Measurements from ENCODE around the gene SYNGR1.
"Not testable (repeated sequence)": the region's sequence is repeated elsewhere in the genome, so short reads cannot be mapped to it uniquely, and the experiment has no call there.

Gene SYNGR1

DNA sequence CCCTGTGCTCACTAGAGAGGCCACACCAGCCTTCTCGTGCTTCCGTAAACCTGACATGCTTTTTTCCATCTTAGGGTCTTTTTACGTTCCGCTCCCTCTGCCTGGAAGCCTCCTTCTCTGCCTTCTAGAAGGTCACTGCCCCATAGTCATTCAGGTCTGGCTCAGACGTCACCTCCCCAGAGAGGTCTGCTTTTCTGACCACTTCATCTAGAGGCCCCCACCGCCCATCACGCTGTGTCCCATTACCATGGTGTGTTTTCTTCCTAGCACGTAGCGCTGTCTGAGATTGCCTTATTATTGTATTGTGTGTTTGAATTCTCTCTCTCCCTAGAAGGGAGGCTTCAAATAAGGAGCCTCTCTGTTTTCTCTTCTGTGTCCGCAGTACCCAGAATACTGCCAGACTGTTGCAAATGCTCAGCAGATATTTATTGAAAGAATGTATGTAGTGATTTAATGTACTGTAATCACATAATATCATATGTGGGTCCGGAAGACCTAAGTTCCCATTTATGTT, 59.8 kb downstream of the SYNGR1 start:
- DNase-seq (ENCODE audit: low spot score) = no peak

DNA sequence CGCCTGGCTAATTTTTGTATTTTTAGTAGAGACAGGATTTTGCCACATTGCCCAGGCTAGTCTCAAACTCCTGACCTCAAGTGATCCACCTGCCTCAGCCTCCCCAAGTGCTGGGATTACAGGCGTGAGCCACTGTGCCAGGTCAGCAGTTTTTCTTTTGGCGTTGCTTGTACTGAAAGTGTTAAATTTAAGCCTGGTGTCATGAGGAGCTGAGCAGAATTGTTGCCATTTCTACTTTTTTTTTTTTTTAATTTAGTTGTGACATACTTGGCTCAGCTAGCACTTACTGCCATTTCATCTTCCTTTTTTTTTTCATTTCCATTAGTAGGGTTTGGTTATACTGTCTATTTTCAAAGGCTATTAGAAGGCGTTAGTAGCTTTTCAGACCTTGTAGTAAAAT, 60.5 kb downstream of the SYNGR1 start:
- no peak for DNase-seq (ENCODE audit: low spot score)

DNA sequence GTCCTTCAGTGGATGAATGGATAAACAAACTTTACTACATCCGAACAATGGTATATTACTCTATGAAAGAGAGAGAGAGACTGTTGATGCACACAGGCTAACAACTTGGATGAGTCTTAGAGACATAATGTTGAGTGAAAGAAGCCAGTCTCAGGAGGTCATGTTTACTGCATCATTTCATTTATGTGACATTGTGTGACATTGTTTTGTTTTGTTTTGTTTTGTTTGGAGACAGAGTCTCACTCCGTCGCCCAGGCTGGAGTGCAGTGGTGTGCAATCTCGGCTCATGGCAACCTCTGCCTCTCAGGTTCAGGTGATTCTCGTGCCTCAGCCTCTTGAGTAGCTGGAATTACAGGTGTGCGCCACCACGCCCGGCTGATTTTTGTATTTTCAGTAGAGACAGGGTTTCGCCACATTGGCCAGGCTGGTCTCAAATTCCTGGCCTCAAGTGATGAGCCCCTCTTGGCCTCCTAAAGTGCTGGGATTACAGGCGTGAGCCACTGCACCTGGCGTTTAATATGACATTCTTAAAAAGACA, 62.1 kb downstream of the SYNGR1 start:
- not testable (repeated sequence) for DNase-seq (ENCODE audit: low spot score)

DNA sequence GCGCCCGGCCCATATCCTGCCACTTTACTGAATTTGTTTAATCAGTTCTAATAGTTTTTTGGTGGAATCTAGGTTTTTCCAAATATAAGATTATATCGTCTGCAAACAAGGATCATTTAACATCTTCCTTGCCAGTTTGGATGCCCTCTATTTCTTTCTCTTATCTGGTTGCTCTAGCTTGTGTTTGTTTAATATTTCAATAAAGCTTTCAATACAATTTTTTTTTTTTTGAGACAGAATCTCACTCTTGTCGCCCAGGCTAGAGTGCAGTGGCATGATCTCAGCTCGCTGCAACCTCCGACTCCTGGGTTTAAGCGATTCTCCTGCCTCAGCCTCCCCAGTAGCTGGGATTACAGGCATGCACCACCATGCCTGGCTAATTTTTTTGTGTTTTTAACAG, 63.4 kb downstream of the SYNGR1 start:
- DNase-seq (ENCODE audit: low spot score) = not testable (repeated sequence)

DNA sequence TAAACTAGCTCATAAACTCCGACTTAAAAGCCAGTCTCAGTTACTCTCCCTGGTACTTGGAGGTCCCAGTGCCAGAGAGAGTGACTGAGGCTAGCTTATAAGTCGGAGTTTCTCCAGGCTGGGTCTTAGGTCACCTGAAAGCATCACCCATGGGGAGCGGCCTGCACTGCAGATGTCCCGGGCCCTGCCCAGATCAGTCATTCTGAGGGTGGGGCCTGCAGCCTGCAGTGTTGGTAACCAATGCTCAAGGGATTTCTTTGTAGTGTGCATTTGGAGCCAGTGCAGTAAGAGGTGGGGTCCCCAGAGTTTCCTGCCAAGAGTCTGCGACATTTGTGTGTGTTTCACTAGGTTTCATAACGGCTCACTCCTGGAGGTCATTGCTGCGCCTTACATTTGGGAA, 64.6 kb downstream of the SYNGR1 start:
- no peak for DNase-seq (ENCODE audit: low spot score)

DNA sequence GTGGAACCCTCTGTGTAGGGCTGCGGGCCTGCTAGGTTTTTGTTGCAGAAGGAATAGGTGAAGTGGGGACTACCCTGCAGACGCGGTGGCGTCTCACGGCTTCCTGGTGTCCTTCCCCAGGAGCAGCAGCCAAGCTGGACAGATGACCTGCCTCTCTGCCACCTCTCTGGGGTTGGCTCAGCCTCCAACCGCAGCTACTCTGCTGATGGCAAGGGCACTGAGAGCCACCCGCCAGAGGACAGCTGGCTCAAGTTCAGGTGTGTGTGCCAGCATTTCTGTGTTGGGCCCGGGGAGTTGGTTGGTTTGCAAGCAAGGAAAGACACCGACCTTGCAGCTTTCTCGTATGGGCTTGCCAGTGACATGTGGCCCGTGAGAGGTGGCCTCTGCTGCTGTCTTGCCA, 65.1 kb downstream of the SYNGR1 start:
- DNase-seq (ENCODE audit: low spot score) = no peak

DNA sequence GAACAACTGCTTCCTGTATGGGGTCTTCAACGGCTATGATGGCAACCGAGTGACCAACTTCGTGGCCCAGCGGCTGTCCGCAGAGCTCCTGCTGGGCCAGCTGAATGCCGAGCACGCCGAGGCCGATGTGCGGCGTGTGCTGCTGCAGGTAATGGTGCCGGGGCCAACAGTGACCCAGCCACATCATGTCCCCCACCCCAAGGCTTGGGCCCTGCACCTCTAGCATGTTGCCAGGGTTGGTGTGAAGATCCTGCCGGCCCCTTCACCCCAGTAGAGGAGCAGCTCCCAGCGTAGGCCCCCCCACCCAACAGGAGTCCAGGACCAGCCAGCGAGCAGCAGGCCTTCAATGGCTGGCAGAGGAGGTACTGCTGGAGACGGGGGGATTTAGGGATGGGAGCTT, 65.7 kb downstream of the SYNGR1 start:
- no peak for DNase-seq (ENCODE audit: low spot score)

DNA sequence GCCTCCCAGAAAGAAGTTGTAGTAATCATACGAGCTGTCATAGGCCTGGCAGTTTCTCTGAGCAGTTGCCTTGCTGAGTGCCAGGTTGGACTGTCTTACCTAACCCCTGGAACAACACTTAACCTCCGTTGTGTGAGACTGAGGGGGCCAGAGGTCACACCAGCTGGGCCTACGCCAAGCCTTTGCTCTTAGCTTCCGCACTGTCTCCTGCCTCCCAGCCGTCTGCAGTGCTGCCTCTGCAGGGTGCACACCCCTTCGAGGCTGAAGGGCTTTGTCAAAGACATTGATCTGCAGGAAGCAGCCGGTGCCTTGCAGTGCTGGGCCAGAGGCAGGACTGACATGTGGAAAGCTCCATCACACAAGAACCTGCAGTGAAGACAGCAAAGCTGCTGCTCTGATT, 66.5 kb downstream of the SYNGR1 start:
- no peak for DNase-seq (ENCODE audit: low spot score)

DNA sequence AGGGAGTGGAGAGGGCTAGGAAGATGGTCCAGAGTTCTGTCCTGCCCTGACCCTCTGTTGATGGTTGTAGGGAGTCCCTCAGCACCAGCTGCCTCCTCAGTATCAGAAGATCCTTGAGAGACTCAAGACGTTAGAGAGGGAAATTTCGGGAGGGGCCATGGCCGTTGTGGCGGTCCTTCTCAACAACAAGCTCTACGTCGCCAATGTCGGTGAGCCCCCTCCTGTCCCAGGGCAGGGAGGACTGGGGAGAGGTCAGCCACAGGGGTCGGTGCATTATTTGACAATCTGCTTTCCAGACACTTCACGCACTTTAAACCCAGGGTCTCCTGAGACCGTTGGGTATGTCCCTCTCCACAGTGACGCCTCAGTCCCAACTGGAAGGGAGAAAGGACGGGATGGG, 67.8 kb downstream of the SYNGR1 start:
- DNase-seq (ENCODE audit: low spot score) = no peak

DNA sequence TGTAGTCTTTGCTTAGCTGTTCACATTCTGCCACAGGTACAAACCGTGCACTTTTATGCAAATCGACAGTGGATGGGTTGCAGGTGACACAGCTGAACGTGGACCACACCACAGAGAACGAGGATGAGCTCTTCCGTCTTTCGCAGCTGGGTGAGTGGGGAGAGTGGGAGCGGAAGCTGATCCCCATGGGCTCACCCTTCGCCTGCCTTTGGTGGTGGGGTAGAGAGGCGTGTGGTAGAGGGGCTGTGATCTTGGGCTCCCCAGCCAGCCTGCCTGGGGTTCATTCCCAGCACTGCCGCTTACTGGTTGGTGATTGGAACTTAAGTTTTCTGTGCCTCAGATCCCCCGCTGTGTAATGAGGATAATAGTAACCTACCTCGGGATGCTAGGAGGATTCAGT, 68.9 kb downstream of the SYNGR1 start:
- DNase-seq (ENCODE audit: low spot score) = no peak

DNA sequence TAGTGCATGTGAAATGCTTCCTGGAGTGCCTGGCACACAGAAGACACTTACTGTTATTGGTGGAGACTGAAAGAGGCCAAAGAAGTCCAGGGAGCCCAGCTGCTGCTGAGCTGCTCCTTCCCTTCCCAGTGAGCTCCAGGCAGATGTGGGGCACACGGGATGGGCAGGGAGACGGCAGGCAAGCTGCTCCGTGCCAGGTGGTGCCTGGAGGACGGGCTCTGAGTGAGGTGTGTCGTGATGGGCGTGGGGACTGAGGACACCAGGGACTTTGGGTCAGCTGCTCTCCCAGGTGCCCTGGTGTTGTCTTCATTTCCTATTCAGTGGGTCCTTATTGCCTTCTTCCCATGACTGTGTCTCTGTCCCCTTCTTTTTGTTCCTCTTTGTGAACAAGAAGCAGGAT, 69.3 kb downstream of the SYNGR1 start:
- DNase-seq (ENCODE audit: low spot score) = no peak

DNA sequence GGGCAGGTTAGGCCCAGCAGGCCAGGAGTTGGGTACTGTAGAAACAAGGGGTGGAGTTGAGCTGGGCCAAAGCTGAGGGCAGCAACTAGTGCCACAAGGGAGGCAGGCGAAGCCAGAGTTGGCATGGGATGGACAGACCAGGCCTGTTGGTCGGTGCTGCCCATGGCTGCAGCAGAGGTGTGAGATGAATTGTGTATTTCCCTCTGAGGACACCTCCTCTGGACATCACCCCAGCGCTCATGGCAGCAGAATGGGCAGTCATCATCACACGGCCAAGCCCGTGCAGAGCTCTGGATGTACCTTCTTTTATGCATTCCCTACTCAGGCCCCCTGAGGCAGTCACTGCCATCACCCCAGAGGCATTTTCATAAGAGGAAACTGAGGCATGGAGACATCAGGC, 70.1 kb downstream of the SYNGR1 start:
- no peak for DNase-seq (ENCODE audit: low spot score)

DNA sequence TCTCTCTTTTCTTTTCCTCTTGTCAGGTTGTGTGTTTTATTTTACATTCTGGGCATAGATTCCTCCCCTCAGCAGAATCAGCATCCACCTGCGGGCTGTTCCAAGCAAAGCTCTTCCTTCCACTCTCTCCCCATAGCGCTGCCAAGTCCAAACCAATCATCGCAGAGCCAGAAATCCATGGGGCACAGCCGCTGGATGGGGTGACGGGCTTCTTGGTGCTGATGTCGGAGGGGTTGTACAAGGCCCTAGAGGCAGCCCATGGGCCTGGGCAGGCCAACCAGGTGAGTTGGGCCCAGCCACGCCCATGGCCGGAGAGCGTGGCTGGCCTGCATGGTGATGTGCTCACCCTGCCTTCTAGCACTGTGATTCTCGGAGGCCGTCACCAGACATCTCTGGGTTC, 71.9 kb downstream of the SYNGR1 start:
- no peak for DNase-seq (ENCODE audit: low spot score)

DNA sequence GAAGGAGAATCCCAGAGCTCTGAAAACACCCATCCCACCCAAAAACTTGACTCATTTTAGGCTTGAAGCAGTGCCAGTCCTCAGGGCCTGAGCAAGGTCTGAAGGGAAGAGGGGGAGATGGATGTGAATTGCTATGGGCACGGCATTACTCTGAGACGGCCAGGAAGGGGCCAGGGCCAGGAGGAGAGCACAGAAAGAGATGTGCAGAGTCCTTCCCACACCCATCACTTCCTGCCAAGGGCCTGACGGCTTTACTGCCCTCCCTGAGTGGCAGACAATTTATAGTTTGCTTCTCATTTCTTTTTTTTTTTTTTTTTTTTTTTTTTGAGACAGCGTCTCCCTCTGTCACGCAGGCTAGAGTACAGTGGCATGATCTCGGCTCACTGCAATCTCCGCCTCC, 72.3 kb downstream of the SYNGR1 start:
- DNase-seq (ENCODE audit: low spot score) = no peak

DNA sequence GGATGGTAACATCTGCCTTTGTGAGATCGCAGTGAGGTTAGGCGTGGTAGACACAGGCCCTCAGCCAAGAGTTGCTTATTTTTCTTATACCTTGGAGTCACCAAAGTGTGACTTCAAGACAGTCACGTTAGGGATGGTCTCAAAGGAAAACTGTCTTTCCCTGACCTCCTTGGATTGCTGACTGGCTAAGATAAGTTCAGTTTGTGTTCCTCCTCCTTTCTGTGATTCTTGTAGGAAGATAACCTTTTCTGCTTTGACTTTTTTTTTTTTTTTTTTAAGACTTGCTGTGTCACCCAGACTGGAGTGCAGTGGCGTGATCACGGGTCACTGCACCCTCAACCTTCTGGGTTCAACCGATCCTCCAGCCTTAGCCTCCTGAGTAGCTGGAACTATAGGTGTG, 72.9 kb downstream of the SYNGR1 start:
- no peak for DNase-seq (ENCODE audit: low spot score)

DNA sequence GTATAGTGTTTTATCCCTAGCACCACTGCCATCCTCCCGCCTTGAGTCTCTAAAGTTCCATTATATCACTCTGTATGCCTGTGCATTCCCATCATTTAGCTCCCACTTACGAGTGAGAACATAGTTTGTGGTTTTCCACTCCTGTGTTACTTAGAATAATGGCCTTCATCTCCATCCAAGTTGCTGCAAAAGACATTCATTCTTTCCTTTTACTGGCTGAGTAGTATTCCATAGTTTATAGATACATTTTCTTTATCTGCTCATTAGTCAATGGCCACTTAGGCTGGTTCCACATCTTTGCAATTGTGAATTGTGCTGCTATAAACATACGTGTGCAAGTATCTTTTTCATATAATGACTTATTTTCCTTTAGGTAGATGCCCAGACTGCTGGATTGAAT, 74.2 kb downstream of the SYNGR1 start:
- DNase-seq (ENCODE audit: low spot score) = no peak

DNA sequence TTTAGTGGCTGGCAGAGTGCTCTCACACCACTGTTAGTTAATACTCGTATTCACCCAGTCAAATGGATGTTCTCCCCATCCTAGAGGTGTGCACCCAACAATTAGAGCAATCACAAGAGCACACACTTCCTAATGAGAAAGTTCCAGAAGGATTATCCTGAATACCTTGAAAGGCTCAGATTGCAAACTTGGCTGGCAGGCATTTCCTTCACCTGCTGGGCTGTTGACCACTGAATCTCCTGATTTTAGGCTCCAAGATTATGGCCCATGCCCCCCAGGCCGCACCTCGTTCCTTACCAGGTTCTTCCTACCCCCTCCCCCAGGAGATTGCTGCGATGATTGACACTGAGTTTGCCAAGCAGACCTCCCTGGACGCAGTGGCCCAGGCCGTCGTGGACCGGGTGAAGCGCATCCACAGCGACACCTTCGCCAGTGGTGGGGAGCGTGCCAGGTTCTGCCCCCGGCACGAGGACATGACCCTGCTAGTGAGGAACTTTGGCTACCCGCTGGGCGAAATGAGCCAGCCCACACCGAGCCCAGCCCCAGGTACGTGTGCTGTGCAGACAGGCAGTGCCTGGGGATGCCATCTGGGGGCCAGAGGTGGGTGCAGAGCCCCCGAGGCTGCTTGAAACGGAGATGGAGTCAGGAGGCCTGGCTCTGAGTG, 76.7 kb downstream of the SYNGR1 start:
- no peak for DNase-seq (ENCODE audit: low spot score)

DNA sequence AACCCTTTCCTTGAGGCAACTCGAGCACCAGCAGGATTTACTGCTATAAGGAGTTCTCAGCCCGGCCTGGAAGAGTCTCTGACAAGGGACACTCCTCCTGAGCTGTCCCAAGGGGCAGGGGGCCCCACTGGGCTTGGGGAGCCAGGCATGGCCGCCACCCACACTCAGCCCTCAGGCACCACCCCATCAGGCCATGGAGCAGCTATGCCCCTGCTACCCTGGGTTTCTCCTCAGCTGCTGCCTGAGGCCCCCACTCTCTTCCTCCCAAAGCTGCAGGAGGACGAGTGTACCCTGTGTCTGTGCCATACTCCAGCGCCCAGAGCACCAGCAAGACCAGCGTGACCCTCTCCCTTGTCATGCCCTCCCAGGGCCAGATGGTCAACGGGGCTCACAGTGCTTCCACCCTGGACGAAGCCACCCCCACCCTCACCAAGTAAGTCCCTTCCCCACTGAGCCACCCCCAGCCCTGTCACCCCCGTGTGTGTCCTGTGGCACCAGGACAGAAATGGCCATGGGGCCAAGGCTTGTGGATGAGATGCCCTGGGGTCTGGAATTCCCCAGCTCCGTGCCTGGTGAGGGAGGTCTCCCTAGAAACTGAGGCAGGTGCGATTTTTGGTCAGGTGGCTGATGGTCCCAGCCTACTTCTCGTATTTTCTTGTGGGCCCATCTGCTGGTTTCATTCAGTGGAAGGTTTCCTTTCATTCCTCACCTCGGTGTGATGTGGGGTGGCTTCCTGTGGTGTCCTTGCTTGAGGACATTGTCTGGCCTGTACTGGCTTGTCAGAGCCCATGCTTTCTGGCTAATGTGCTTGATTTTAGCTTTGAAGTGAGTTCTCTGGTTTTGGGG, 78.2 kb downstream of the SYNGR1 start:
- no peak for DNase-seq (ENCODE audit: low spot score)

DNA sequence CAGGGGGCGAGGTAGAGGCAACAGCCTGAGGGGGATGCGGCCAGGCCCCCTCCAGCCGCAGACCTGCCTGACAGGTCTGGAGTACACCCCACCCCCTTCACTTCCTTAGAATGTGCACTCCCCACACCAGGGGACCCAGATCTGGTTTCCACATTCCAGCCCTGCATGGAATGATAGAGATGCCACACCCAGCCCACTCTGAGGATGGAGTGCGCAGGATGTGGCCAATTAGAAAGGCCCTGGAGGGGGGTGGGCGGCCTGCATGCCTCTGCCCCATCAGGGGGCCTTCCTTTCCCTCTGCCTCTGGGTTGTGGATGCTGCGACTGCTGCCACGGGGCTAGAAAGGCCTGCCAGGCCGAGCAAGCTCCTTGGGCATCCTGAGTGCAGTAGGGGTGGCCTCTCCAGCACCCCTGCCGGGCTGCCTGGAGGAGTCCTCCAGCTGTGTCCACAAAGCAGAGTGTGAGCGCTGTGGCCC, 78.8 kb downstream of the SYNGR1 start:
- DNase-seq (ENCODE audit: low spot score) = no peak

DNA sequence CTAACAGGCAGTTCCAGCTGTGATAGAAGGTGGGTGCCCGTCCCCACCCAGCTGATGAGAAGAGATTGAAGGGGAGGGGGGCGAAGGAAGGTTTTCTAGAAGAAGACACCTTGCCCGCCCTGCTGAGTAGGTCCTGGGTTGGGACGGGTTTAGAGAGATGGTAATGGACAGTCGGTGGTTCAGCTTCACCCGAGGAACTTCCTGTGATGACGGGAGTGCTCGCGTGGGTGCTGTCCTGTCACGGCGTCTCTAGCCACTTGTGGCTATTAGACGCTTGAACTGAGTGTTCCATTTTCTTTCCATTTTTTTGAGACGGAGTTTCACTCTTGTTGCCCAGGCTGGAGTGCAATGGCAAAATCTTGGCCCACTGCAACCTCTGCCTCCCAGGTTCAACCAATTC, 79.4 kb downstream of the SYNGR1 start:
- DNase-seq (ENCODE audit: low spot score) = no peak

DNA sequence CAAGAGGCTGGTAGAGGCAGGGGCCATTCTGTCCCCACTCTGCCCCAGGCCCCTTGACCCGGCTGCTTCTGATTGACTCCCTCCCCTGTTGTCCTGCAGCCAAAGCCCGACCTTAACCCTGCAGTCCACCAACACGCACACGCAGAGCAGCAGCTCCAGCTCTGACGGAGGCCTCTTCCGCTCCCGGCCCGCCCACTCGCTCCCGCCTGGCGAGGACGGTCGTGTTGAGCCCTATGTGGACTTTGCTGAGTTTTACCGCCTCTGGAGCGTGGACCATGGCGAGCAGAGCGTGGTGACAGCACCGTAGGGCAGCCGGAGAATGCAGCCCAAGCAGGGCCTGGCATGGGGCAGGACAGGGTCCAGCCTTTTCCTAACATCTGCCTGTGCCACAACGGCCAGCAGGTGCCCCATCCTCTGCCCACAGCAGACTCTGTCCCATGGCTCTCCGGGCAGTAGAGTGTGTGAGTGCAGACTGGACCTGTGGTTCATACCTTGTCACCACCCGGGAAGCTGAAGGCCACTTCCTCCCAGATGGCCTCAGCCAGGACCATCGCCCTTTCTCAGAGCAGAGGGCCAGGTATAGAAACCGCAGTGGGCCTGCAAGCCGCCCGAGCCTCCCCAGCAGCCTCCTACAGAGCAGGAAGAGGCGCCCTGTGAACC, 80.3 kb downstream of the SYNGR1 start:
- no peak for DNase-seq (ENCODE audit: low spot score)

DNA sequence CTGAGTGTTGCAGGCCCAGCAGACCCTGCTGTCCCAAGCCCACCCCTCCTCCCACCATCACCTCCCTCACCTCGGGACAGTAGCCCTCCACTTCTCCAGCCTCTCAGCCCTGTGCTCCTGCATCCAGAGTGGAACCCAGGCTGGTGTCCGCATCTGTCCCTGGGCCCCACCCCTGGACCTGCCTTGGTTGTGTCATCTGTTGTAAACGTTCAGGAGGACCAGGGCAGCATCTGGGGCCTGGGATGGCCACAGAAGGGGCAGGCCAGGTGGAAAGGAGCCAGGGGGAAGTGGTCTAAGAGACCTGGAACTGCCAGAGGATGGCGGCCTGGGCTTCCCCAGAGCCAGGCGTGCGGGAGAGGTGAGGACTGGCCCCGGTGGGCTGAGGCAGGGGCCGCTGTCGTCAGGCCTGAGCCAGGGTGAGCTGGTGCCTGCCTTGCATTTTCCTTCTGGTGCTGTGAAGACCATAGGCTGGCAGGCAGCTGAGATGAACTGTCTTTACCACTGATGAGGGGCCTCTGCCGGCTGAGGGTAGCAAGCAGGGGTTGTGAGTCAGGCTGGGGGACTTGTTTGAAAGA, 80.9 kb downstream of the SYNGR1 start:
- no peak for DNase-seq (ENCODE audit: low spot score)

All from HuH-7 (cell line).